ENCODE results near the gene STOX2. TPM values are rescaled to one million over a fixed set of nuclear protein-coding genes. Genes with fewer than 3 reads are reported as not detected.
A peak's percentile ranks its signal among the peaks of the same experiment; 100 is the strongest.

The STOX2 gene
- total and polyA plus RNA-seq, 12 donors, result 2.2 to 25.5 (median 13.7) TPM

DNA sequence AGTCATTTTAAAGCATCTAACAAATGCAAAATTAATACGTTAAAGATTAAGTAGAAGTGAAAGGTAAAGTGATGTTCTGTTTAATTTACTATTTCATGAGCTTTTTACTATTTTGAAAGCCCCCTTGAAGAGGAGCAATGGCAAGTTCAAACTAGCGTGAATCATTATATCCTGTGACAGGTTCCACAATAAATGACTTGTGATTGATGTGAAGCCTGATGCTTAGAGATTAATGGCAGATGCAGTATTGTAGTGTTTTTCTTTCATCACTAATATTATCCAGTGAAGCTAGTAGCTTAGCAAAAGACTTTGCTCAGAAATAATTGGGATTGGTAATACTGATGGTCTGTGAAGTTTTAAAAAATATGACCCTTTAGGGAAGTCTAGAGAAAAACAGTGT is 57.3 kb downstream of the STOX2 start:
- whole genome bisulfite sequencing, 2 donors, result 80 to 82% methylated on average over 2 of the region's 2 CpGs
- TF ChIP-seq CTCF (IDR thresholded peaks at IDR 0.05), result no peak
- H3K27ac ChIP-seq, result peak overlapping the region in 1 of 10 donors; percentile 63
- DNase-seq (no peak), ATAC-seq (no peak)
- no peaks in the 10 kb centered on the region for H3K27me3 ChIP-seq
- peaks cover 9 to 39% (median 17%) of the 10 kb centered on the region in 9 donors for H3K4me1 ChIP-seq
- no peak overlapping the region for H3K4me3 ChIP-seq
- intact Hi-C loops (cut with DNase I), result loop anchor here in 2 of 10 donors (5.0 to 10.0 kb wide), 2 partner anchors 55 to 88 kb away; partner anchors contain the start of gene STOX2 (in 1 of the 2)
- H3K36me3 ChIP-seq, result no peaks in the 10 kb centered on the region
- no peaks in the 10 kb centered on the region for H3K9me3 ChIP-seq

DNA sequence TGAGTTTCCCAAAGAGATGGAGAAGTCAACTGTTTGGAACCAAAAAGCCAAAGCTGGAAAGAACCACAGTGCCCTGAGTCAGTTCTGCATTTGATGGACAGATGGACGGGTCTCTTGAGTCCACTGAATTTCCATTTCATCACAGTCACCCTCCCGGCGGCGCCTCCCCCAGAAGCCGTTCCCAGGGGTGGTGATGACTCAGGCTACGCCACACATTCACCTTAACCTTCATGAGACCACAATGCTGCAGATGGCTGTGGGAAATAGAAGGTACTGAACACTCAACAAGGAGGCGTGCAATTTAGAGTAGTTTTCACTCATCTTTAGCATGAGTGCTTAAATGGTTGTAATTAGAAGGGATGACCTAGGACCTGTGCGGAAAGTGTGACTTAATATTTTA is 61.3 kb downstream of the STOX2 start:
- Histone ChIP-seq H3K36me3 (no peaks in the 10 kb centered on the region), H3K9me3 (no peaks in the 10 kb centered on the region), H3K27me3 (no peaks in the 10 kb centered on the region), H3K4me1 (peaks cover under 1 to 22% (median 7%) of the 10 kb centered on the region in 9 donors), H3K27ac (no peak overlapping the region), H3K4me3 (no peak overlapping the region)
- intact Hi-C loops (cut with DNase I), result loop anchor here in 2 of 10 donors (2.0 to 10.0 kb wide), 2 partner anchors 56 to 92 kb away; no protein-coding TSS in a partner anchor
- WGBS, 2 donors, result 89 to 91% methylated on average over 8 of the region's 8 CpGs
- DNase-seq (no peak), ATAC-seq (no peak)
- no peak for TF ChIP-seq CTCF (IDR thresholded peaks at IDR 0.05)

DNA sequence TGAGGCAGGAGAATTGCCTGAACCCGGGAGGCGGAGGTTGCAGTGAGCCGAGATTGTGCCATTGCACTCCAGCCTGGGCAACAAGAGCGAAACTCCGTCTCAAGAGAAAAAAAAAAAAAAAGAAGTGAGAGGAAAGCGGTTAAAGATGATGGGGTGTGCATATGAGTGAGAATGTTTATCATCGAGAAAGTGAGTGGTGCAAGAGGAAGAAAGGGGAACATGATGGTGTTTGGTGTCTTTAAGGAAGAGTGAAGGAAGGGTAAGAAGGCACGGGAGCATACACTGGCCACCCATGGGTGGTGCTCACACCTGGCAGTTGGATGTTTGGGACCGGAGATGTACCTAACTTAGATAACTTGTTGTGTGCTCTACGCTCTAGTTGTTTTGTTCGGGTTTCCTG is 62.2 kb downstream of the STOX2 start:
- intact Hi-C loops (cut with DNase I), result loop anchor here in 2 of 10 donors (2.0 to 10.0 kb wide), 2 partner anchors 56 to 92 kb away; no protein-coding TSS in a partner anchor
- Histone ChIP-seq H3K27me3 (no peaks in the 10 kb centered on the region), H3K4me3 (no peak overlapping the region), H3K36me3 (no peaks in the 10 kb centered on the region), H3K4me1 (peaks cover 0 to 22% (median 11%) of the 10 kb centered on the region in 9 donors), H3K27ac (no peak overlapping the region), H3K9me3 (no peaks in the 10 kb centered on the region)
- 94 to 96% methylated on average over 11 of the region's 11 CpGs for WGBS, 2 donors
- TF ChIP-seq CTCF (IDR thresholded peaks at IDR 0.05), result no peak
- DNase-seq (no peak), ATAC-seq (no peak)

DNA sequence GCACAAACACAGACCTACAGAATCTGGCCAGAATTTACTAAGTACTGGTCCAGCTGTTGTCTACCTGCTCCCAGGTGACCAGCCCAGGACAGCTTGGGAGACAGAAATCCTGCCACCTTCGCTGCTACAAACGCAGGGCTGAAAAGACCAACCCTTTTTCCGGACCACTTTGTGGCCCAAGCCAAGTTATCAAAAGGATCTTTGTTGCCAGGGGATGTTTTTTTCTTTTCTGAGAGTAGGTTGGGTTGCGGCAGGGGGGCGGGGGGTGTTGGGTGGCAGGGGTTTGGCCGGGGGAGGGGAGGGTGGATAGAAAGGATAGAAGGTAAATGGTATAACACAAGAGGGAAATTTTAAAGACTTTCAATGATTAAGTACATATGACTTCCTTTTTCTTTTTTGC is 63.4 kb downstream of the STOX2 start:
- H3K27ac ChIP-seq, result no peak overlapping the region
- intact Hi-C loops (cut with DNase I), result loop anchor here in 1 of 10 donors (10.0 kb wide), 1 partner anchor 94 kb away; no protein-coding TSS in a partner anchor
- ATAC-seq (no peak), DNase-seq (no peak)
- TF ChIP-seq CTCF (IDR thresholded peaks at IDR 0.05), result no peak
- H3K27me3 ChIP-seq, result no peaks in the 10 kb centered on the region
- no peak overlapping the region for H3K4me3 ChIP-seq
- H3K4me1 ChIP-seq, result peaks cover 0 to 26% (median 12%) of the 10 kb centered on the region in 9 donors
- 79 to 84% methylated on average over 6 of the region's 6 CpGs for WGBS, 2 donors
- peaks cover 0 to 2% (median 0%) of the 10 kb centered on the region in 11 donors for H3K9me3 ChIP-seq
- H3K36me3 ChIP-seq, result no peaks in the 10 kb centered on the region
